ENCODE measurements around the gene PPP4R1. TPM values are rescaled to one million over a fixed set of nuclear protein-coding genes. Genes with fewer than 3 reads are reported as not detected.

The PPP4R1 gene
- total RNA-seq, 6 experiments from 2014 or later, result 15.0 to 36.5 (median 30.1) TPM

- TF ChIP-seq CTCF (IDR thresholded peaks at IDR 0.05), result no peak
- no peak for TF ChIP-seq POLR2A (IDR thresholded peaks at IDR 0.05)
- no peaks in the 10 kb centered on the region for H3K4me1 ChIP-seq
- no peak overlapping the region for H3K27ac ChIP-seq
- 96% methylated on average over 7 of the region's 24 CpGs for WGBS (ENCODE audit: insufficient coverage, low coverage, low lambda C conversion rate, missing lambda C conversion rate)
- no peak overlapping the region for H3K4me3 ChIP-seq
- H3K36me3 ChIP-seq, result peaks cover 0 to 37% (median 3%) of the 10 kb centered on the region in 4 donors
- DNase-seq (no peak), ATAC-seq (no peak)
- no peaks in the 10 kb centered on the region for H3K27me3 ChIP-seq
- intact Hi-C loops (cut with DNase I), result no loop called here
- no peaks in the 10 kb centered on the region for H3K9me3 ChIP-seq
These were observed 77.8 kb downstream of the PPP4R1 start for GRCh38 chr18:9536354-9537152.

- no peak overlapping the region for H3K27ac ChIP-seq
- ATAC-seq, result no peak
- TF ChIP-seq POLR2A (IDR thresholded peaks at IDR 0.05) (no peak), CTCF (IDR thresholded peaks at IDR 0.05) (no peak)
These were observed 78.8 kb downstream of the PPP4R1 start for GRCh38 chr18:9535430-9535991.

GRCh38 chr18:9534844-9535243, 79.5 kb downstream of the PPP4R1 start:
- peak in 1 of 4 donors; percentile 23 for ATAC-seq
- WGBS (ENCODE audit: insufficient coverage, low coverage, low lambda C conversion rate, missing lambda C conversion rate), result 97% methylated on average over 3 of the region's 11 CpGs
- no peaks in the 10 kb centered on the region for H3K27me3 ChIP-seq
- no peaks in the 10 kb centered on the region for H3K4me1 ChIP-seq
- no peak for TF ChIP-seq POLR2A (IDR thresholded peaks at IDR 0.05)
- no peak for TF ChIP-seq CTCF (IDR thresholded peaks at IDR 0.05)
- no peak overlapping the region for H3K27ac ChIP-seq
- H3K9me3 ChIP-seq, result no peaks in the 10 kb centered on the region
- H3K4me3 ChIP-seq, result no peak overlapping the region
- peaks cover 0 to 37% (median 3%) of the 10 kb centered on the region in 4 donors for H3K36me3 ChIP-seq
- intact Hi-C loops (cut with DNase I), result no loop called here
- no peak for DNase-seq

More at GRCh38 chr18:9535430-9535991, 78.8 kb downstream of the PPP4R1 start:
- H3K9me3 ChIP-seq, result no peaks in the 10 kb centered on the region
- 92% methylated on average over 13 of the region's 27 CpGs for WGBS (ENCODE audit: insufficient coverage, low coverage, low lambda C conversion rate, missing lambda C conversion rate)
- no peaks in the 10 kb centered on the region for H3K4me1 ChIP-seq
- peaks cover 0 to 37% (median 3%) of the 10 kb centered on the region in 4 donors for H3K36me3 ChIP-seq
- H3K27me3 ChIP-seq, result no peaks in the 10 kb centered on the region
- H3K4me3 ChIP-seq, result no peak overlapping the region
- intact Hi-C loops (cut with DNase I), result no loop called here
- no peak for DNase-seq

GRCh38 chr18:9531791-9532410, 82.5 kb downstream of the PPP4R1 start:
- Histone ChIP-seq H3K36me3 (peaks cover 0 to 34% (median 4%) of the 10 kb centered on the region in 4 donors), H3K27ac (no peak overlapping the region), H3K4me3 (no peak overlapping the region), H3K9me3 (no peaks in the 10 kb centered on the region), H3K4me1 (no peaks in the 10 kb centered on the region), H3K27me3 (no peaks in the 10 kb centered on the region)
- no peak for TF ChIP-seq CTCF (IDR thresholded peaks at IDR 0.05)
- no peak for TF ChIP-seq POLR2A (IDR thresholded peaks at IDR 0.05)
- 80% methylated on average over 7 of the region's 7 CpGs for WGBS (ENCODE audit: insufficient coverage, low coverage, low lambda C conversion rate, missing lambda C conversion rate)
- DNase-seq, result no peak
- no peak for ATAC-seq
- intact Hi-C loops (cut with DNase I), result no loop called here
